ENCODE measurements around the gene HOGA1. TPM values are rescaled to one million over a fixed set of nuclear protein-coding genes. Genes with fewer than 3 reads are reported as not detected.
"Not testable (repeated sequence)": the region's sequence is repeated elsewhere in the genome, so short reads cannot be mapped to it uniquely, and the experiment has no call there.

The HOGA1 gene
- polyA plus RNA-seq, 3 donors: 48.5 to 70.8 (median 69.1) TPM

DNA sequence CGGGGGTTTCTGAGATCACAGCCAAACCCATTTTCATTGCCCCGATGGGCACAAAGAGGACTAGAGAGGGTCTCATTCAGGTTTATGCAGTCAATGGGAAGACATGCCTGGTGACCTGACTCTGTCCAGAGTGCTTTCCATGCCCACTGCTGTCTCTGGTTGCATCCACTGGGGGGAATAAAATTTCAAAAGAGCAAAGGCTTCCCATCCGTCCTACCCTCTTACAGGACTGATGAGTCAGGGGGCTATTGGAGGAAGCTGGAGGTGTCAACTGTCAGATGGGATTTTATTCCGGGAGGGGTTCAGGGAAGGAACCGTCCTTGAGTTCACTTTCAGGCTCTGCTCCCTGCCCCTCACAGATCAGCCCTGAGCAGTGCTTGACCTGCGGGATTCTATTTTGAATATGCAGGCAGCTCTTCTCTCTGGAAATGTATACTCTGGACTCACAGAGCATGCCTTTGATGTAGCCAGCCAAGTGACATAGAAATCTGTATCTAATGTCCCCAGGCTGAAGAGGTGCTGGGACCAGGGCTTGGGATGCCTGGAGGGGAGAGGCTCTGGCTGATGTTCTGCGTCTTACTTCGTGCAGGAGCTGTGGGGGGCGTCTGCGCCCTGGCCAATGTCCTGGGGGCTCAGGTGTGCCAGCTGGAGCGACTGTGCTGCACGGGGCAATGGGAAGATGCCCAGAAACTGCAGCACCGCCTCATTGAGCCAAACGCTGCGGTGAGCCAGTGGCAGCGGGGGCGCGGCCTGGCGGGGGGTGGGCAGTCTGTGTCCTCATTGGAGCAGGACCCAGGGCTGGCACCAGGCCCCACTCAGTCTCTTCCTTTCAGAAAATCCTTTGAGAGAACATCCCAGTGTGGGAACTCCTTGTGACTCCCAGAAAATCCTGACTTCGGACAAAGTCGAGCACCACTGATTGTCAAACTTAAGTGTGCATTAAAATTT lies 17.4 kb downstream of the HOGA1 start:
- peak; percentile 11 for DNase-seq

DNA sequence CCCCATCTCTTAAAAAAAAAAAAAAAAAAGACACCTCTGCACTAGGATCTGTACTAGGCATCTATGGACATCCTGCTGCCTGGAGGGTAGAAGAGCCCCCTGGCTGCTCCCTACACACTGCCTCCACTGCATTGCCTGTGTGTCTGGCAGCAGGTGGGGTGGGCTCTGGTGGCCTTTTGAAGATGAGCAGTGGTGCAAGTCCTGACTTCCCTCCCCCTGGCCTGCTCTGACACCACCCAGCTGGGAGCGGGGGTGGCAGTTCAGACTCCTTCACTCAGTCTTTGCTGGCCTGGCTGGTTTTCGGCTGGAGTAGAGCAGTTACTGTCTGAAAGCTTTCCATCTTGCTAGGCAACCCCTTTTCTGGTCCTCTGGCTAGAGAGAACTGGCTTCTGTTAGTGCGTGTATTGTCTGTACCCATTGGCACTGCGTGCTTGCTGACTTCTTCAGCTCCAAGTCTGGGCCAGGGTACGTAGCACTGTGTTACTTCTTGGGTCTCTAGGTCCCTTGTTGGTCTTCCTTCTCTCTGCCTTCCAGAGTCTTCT lies 23.0 kb downstream of the HOGA1 start:
- DNase-seq: peak; percentile 8

DNA sequence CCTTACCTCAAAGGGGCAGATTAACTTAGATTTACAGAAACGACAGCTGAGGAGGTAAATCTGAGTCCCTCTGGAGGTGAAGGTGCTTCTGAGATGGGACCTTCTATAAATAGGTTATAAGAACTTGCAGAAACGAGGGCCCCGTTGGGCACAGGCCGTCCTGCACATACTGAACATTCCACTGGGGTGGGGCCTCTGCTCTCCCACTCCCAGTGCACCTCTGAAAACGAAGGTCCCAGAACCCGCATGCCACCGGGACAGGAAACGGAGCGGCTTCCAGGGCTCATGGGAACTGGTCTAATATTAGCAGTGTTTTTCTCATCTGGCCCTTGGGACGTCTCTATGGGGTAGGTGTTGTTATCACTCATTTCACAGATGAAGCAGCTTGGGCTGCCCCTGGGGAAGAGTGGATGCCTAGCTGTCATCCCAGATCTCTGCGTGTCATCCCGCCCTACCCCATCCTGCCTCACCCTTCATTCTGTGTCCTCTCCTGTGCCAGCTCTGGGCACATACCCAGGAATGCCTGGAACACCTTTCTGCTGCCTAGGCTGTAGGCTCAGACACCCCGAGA lies 24.9 kb downstream of the HOGA1 start:
- no peak for DNase-seq

DNA sequence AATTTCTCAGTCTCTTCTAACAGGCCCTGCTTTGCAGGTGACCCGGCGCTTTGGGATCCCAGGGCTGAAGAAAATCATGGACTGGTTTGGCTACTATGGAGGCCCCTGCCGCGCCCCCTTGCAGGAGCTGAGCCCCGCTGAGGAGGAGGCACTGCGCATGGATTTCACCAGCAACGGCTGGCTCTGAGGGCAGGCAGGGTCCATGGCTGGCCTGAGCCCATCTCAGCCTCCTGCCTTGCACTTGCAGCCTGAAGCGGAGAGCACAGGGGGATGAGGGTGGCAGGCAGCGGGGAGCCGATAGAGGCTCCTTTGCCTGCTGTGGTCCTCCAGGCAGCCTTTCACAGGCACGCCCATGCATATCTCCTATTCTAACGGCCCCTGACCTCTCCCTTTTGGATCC lies 27.3 kb downstream of the HOGA1 start:
- no peak for DNase-seq

DNA sequence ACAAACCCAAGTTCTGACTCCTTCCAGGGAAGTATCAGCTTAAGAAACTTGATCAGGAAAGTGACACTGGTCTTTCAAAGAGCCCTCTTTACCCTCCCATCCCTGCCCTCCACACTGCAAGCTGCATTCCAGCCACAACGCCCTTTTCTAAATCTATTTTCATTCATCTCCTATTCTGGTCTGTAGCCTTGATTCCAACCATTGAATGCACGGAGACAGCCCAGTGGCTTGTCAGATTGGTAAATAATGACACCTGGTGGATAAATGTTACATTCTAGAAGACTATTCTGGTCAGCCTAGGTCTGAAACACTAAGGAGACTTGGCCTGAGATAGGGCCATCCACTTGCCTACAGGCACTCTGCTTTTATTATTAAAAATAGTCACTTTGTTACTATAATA lies 28.2 kb downstream of the HOGA1 start:
- DNase-seq: peak; percentile 39

DNA sequence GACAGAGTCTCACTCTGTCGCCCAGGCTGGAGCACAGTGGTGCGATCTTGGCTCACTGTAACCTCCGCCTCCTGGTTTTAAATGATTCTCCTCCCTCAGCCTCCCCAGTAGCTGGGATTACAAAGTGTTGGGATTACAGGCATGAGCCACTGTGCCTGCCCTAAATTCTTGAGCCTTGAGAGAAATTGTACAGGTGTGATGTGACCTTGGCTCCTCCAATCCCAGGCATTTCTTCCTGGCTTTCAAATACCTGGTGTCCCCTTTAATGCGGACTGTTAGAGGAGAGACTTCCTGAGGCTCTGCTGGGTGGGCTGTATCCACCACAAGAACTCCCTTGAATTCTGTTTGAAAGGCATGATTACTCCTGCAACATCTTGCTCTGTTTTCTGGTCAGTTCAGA lies 34.1 kb downstream of the HOGA1 start:
- DNase-seq: no peak

DNA sequence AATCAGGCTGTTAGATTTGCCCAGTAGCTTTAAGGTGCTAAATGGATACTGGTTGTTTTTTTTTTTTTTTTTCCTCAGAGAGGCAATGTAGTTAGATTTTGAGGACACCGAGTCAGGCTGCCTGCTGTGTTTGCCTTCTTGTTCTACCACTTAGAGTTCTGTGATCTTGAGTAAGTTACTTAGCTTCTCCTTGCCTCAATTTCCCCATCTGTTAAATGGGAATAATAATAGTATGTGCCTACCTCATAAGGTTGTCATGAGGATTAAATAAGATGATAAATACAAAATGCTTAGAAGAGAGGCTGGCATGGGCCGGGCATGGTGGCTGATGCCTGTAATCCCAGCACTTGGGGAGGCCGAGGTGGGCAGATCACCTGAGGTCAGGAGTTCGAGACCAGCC lies 34.5 kb downstream of the HOGA1 start:
- no peak for DNase-seq

DNA sequence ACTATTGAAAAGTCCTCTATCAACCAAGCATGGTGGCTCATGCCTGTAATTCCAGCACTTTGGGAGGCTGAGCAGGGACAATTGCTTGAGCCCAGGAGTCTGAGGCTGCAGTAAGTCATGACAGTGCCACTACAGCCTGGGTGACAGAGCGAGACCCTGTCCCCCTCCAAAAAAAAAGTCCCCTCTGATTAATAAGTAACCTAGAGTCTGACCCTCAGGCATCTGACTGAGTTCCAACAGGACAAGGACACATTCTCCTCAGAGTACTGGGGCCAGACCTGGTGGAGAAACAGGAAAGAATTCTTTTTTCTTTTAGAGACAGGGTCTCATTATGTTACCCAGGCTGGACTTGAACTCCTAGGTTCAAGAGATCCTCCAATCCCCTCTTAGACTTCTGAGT lies 39.1 kb downstream of the HOGA1 start:
- DNase-seq: peak; percentile 24

DNA sequence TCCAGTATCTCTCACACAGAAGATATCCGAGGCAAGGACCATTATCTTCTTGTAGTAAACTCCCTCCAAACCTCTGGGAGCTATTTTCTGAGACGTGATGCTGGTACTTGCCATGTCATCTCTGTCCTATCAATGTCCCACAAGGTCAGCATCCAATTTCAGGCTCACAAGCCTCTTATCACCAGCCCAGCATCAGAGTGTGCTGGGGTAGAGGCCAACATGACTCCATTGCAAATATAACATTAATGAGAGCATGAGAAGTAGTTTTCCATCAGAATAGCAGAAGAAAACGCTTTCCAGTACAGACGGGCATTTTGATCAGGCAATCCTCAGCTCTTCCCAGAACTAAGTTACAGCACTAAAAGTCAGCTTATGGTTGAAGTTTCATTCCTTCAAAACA lies 43.5 kb downstream of the HOGA1 start:
- DNase-seq: no peak

DNA sequence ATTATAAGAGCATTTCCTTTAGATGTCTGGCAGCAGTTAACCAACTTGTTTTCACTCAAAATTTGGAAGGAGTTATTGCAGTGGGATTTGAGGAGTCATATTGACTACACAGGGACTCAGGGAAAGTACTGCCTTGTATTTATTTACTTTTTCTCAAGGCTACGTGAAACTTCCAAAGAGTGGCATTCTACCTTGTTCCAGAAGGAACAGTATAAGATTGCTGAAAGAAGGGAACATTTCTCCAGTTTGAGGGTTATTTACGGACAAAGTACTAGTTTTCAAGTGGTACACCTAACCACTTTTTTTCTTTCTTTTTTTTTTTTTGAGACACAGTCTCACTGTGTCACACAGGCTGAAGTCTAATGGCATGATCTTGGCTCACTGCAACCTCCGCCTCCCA lies 44.0 kb downstream of the HOGA1 start:
- DNase-seq: no peak

DNA sequence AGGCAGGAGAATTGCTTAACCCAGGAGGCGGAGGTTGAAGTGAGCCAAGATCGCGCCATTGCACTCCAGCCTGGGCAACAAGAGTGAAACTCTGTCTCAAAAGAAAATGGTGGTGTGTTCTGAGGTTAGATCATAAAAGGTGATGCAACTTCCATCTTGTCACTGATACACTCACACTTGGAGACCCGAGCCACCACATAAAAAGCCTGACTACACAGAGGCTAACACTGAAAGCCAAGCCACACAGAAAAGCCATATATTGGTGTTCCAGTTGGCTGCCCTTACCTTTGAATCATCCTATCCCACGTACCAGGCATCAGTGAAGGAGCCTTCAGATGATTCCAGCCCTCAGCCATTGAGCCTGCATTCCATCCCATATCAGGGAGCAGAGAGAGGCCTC lies 45.1 kb downstream of the HOGA1 start:
- DNase-seq: no peak

DNA sequence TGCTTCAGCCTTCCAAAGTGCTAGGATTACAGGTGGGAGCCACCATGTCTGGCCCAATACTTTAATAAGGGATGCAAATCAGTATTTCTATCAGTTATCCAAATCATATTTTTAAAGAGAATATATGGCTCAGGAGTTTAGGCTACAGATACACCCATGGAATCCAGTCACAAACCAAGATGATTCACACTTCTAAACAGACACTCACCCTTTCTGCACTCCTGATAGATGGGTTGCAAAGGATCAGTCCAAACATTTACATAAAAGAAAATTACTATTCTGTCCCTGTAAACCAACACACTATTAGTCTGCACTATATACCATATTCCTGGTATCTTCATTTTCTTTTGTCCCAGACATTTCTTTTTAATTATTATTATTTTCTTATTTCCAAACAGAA lies 46.9 kb downstream of the HOGA1 start:
- DNase-seq: no peak

DNA sequence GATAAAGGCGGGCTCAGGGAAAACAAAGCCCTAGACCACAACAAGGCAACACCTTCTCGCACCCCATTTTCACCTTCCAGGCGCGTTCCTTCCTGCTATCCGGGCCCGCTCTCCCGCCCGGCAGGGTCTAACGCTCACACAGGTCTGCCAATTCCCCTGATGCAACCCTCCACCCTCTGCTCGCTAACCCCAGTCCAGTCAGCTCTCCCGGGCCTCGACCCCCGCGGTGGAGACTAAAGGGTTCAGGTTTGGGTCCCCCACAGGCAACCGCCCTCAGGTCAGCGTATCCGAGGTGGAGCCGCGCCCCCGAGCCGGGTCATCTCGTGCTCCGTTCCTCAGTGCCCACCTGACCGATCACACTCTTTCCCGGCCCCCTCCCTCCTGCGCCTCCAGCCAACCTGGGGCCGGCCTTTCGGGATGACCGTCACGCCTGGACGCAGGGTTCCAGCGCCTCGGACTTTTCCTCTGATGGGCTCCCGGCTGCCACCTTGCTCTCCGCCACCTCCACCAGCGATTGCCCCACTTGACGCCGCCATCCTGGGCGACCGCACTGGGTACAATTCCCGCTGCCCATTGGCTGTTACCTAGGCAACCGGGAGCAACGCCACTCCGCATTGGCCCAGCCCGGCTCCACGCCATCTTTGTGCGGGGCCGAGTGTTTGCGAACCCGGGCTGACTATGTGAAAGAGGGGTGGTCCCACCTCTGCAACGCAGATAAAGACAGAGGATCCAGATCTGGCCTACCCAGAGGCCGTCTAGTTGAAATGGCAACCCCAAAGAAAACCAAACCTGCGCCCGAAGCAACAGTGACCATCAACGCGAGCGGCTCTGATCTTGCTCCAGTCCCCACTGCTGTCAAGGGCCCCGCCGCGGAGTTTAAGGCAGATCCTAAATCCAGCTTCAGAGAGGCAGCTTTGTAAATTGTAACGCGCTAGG lies 49.0 kb downstream of the HOGA1 start, which contains the start of gene MORN4:
MORN4 (minus strand) TSS at position 552 of the 936 bp plus-strand sequence. CDS start 13,847 bp downstream, outside the sequence.
- DNase-seq: peak; percentile 94

DNA sequence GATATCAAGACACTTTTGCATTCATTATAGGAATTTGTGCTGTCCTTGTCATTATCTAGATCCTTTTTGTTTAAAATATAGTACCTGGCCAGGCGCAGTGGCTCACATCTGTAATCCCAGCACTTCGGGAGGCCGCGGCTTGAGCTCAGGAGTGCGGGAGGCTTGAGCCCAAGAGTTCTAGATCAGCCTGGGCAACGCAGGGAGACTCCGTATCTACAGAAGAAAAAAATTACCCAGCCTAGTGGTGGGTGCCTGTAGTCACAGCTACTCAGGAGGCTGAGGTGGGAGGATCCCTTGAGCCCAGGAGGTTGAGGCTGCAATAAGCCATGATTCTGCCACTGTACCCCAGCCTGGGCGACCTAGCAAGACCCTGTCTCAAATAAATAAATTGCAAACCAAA lies 49.7 kb downstream of the HOGA1 start:
- DNase-seq: no peak

DNA sequence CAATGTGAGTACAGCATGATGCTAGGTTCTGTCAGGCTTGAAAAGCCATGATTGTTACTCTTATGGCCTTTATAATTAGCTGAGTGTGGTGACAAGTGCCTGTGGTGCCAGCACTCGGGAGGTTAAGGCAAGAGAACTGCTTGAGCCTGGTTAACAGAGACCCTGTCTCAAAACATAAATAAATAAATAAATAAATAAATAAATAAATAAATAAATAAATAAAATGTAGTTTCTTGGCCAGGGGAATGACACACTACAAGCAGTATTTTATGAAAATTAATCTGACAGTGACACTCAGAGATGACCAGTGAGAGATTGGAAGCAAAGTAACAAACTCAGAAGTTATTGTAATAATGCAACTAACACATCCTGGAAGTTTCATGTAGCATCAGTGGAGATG lies 51.4 kb downstream of the HOGA1 start:
- no peak for DNase-seq

DNA sequence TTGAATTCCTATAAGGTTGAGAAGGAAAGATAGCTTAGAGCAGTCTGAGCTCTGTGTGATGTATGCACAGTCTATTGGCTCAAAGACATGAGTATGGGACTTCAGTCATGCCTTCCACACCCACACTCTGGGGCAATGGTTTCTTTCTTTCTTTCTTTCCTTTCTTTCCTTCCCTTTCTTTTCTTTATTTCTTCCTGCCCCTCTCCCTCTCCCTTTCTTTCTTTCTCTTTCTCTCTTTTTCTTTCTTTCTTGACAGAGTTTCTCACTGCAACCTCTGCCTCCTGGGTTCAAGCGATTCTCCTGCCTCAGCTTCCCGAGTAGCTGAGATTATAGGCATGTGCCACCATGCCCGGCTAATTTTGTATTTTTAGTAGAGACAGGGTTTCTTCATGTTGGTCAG lies 54.9 kb downstream of the HOGA1 start:
- not testable (repeated sequence) for DNase-seq

DNA sequence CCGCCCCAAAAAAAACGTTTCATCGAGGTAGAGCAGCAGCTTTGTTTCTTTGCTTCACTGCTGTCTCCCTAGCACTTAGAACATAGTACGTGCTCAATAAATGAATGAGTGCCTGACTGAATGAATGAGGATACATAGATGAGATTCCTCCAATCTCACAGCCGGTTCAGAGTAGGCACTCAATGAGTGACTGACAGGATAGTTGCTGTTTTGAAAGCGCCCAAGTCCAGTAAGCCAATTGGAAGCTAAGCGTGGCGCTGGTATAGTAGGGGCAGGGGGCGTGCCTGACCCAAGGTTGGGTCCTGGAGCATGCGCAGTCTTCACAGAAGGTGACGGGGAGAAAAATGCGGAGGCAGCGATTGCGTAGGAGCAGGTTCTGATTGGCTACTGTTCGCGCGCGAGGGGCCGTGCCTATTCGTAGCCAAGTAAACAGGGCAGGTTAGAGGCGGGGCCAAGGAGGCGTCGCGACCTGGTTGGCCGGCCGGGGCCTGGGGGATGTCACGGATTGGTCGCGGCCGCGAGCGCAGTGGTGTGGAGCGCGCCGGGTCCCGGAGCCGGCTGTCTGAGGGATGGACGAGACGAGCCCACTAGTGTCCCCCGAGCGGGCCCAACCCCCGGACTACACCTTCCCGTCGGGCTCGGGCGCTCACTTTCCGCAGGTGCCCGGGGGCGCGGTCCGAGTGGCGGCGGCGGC lies 56.1 kb downstream of the HOGA1 start, which contains the start of gene PI4K2A:
PI4K2A (plus strand) TSS at position 498 of the 694 bp plus-strand sequence; CDS start at position 570, 72 bp downstream.
- peak; percentile 99 for DNase-seq

DNA sequence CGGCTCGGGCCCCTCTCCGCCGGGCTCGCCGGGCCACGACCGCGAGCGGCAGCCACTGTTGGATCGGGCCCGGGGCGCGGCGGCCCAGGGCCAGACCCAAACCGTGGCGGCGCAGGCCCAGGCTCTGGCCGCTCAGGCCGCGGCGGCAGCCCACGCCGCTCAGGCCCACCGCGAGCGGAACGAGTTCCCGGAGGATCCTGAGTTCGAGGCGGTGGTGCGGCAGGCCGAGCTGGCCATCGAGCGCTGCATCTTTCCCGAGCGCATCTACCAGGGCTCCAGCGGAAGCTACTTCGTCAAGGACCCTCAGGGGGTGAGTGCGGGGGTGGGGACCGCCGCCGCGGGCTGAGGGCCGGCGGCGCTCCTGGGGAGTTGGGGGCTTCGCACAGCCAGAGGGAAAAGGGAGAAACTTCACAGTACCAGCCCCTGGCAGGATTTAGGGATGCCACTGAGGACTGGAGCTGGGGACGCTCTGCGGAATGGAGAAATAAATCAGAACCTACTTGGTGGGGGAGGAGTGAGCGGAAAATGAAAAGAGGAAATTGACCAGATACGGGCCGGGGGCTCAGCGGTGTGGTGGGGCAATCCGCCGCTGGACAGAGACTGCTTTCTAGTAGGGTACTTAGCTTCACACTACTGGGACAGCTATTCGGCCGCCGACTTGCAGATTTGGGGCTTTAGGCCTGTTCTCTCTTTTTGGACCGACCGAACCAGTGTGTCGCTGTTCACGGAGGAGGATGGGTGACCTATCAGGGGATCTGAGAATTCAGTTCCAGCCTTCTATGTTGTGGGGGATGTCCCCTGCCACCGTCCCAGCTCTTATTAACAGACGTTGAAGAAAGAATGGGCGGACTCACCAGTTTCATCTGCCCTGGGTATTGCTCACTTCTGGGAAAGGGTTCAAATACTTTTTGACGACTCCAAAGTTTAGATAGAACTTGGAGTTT lies 57.0 kb downstream of the HOGA1 start:
- DNase-seq: peak; percentile 34

DNA sequence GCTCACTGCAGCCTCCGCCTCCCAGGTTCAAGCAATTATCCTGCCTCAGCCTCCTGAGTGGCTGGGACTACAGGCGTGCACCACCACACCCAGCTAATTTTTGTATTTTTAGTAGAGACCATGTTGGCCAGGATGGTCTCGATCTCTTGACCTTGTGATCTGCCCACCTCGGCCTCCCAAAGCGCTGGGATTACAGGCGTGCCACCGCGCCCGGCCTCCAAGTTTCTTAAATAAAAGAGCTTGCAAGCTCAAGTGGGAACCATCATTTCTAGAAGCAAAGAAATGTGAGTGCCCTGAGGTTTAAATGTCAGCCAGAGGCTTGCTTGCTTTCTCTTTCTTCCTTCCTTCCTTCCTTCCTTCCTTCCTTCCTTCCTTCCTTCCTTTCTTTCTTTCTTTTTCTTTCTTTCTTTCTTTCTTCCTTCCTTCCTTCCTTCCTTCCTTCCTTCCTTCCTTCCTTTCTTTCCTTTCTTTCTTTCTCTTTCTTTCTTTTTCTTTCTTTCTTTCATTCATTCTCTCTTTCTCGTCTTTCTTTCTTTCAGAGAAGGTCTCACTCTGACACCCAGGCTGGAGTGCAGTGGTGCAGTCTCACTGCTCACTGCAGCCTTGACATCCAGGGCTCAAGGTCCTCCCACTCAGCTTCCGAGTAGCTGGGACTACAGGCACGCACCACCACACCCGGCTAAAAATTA lies 58.4 kb downstream of the HOGA1 start:
- not testable (repeated sequence) for DNase-seq

Measured in renal pelvis (tissue), 4 donors.